GM12891 (cell line): ENCODE measurements around the gene SATB2.

Experiments
- DNase-seq: peaks from one replicate; pipeline ENCODE4 v3.0.0; 2011; ENCODE audit warnings: low spot score; ENCODE audit not compliant: insufficient read length
- FAIRE-seq: peaks from 2 replicates; lab custom pipeline; 2011; peaks lifted over from hg19 to GRCh38; lab: Jason Lieb, UNC
- PAX5 ChIP-seq: IDR thresholded peaks from 2 replicates; pipeline ENCODE4 v1.6.1; 2011; ENCODE audit warnings: low read length, moderate library complexity, mild to moderate bottlenecking; ENCODE audit not compliant: insufficient read depth, severe bottlenecking
- POLR2A ChIP-seq: IDR thresholded peaks from 2 replicates; pipeline ENCODE4 v1.6.1; 2011; ENCODE audit warnings: low read depth, low read length, control low read depth
- POLR2AphosphoS5 ChIP-seq: IDR thresholded peaks from 2 replicates; pipeline ENCODE4 v1.6.1; 2011; ENCODE audit warnings: low read depth, low read length, control low read depth
- POU2F2 ChIP-seq: IDR thresholded peaks from 2 replicates; pipeline ENCODE4 v1.6.1; 2011; ENCODE audit warnings: low read depth, mild to moderate bottlenecking, control low read depth, low read length, moderate library complexity
- SPI1 ChIP-seq: IDR thresholded peaks from 2 replicates; pipeline ENCODE4 v1.6.1; 2011; ENCODE audit warnings: low read depth, low read length, control low read depth
- TAF1 ChIP-seq: IDR thresholded peaks from 2 replicates; pipeline ENCODE4 v1.6.1; 2011; ENCODE audit warnings: low read depth, low read length, control low read depth

SATB2 gene

DNA sequence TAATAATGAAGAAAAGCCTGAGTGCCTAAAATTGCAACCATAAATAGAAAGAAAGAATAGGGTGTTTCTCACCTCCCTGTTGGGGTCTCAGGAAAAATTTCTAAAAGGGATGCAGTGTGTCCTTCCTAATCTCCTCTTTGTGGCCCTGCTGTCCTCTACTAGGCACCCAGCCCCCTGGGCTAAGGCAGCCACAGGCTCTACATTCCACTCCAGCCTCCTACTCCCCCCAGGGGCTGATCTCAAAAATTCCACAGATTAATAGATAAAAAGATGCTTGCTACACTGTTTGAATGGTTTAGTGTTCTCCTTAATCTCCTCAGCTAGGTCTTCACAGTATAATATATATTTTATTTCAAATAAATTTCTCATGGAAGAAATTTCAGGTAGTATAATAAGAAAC lies 17.6 kb downstream of the SATB2 start:
- FAIRE-seq (no peak), DNase-seq (no peak)
- TF ChIP-seq POLR2A (no peak), SPI1 (no peak), POLR2AphosphoS5 (no peak), TAF1 (no peak), PAX5 (no peak), POU2F2 (no peak)

DNA sequence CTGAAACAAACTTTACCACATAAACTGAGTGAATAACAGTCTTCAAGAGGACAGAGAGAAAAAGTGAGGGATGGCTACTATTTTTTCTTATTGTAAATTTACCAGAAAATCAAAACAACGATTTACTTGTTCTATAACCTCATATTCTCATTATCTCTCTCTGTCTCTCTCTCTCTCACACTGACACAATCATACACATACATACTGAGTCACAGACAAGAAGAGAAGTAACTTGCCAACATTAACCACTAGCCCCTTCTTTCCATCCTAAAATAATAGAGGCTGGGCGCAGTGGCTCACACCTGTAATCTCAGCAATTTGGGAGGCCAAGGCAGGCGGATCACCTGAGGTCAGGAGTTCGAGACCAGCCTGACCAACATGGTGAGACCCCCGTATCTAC lies 18.2 kb downstream of the SATB2 start:
- no peak for FAIRE-seq
- TF ChIP-seq PAX5 (no peak), TAF1 (no peak), POU2F2 (no peak), SPI1 (no peak), POLR2A (no peak), POLR2AphosphoS5 (no peak)
- no peak for DNase-seq

DNA sequence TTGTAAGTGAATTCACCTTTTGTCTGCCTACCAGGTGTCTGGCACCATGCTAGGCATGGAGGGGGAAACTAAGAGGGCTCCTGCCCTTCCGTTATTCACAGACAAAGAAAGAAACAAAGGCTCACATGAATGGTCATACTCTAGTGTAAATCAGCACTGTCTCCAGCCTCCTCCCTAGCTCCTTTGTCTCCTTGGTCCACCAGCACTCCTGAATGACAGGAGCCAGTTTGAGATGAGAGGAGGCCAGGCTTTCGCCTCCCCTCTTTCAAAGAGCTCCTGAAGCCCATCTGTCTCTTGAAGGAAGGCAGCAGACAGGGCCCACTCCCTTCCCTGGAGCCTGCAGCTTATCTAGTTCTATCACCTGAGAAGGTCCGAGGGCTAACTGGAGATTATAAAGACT lies 18.7 kb downstream of the SATB2 start:
- FAIRE-seq (no peak), DNase-seq (no peak)
- no peak for TF ChIP-seq PAX5
- no peak for TF ChIP-seq SPI1
- no peak for TF ChIP-seq POU2F2
- no peak for TF ChIP-seq POLR2A
- no peak for TF ChIP-seq TAF1
- no peak for TF ChIP-seq POLR2AphosphoS5

DNA sequence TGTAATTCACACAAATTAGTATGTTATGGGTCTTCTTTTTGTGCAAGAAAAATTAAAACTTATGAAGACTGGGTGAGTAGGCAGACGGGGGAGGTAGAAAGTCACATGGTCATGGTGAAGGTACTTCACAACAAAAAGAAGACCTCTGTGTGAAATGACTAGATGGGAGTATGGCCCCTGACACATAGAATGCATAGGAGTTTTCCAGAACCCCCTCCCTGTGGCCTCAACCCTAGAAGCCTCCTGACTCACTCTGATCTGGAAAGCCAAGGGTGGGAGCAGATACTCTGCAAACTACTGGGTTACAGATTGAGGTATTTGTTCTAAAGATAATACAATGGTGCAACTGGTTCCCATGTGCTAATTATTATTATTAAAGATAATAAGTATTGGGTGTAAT lies 23.2 kb downstream of the SATB2 start:
- DNase-seq, result no peak
- TF ChIP-seq POU2F2, result no peak
- TF ChIP-seq PAX5, result no peak
- no peak for TF ChIP-seq POLR2A
- TF ChIP-seq TAF1, result no peak
- TF ChIP-seq SPI1, result no peak
- TF ChIP-seq POLR2AphosphoS5, result no peak
- FAIRE-seq, result no peak

DNA sequence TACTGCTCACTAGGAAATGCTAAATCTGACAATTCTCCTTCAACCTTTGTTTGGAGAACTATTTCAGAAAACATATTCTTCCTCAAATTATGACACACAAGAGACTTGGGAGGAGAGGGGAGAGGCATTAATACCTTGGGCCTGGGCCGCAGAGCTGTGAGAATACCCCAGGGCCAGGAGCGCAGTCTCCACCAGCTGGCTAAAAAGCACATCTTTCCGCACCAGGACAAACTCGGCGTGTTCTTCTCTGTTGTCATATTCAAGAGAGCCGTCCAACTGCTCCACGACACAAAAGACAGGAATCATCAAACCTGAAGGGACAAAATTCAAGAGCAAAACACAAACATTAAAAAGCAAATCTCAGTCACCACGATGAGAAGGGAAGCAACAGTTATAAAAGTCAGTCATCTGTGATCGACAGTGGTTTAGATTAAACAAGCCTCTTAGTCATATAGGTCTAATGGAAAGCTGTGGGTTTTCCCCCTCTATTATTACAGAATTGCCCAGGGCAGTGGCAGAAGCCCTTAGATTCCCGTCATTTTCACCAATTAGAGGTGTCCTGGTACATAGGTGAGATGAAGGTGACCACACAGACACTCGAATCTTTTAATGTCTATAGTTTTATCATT lies 24.4 kb downstream of the SATB2 start:
- no peak for TF ChIP-seq POU2F2
- TF ChIP-seq PAX5, result no peak
- TF ChIP-seq POLR2A, result no peak
- no peak for TF ChIP-seq TAF1
- DNase-seq, result no peak
- no peak for FAIRE-seq

DNA sequence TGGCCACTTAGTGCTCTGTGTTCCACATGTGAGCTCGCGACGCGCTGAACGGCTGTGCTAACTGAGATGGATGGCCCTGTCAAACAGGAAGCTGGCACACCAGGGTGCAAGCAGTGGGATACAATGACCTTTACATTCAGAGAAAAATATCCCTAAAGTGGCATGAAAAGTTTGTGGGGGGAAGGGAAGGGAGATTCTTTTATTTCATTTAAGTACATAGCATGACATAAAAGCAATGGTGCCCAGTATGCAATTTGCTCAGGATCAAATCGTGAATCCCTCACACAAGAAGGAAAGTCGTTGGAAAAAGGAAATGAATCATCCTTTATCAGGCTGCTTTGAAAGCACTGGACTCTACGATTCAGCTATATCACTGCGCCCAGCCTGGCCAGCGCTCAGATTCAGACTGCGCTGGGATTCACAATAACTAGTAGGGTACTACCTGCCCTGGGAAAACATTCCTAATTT lies 26.0 kb downstream of the SATB2 start:
- TF ChIP-seq SPI1 (no peak), POLR2AphosphoS5 (no peak), PAX5 (no peak), POLR2A (no peak), POU2F2 (no peak), TAF1 (no peak)
- no peak for FAIRE-seq
- no peak for DNase-seq

DNA sequence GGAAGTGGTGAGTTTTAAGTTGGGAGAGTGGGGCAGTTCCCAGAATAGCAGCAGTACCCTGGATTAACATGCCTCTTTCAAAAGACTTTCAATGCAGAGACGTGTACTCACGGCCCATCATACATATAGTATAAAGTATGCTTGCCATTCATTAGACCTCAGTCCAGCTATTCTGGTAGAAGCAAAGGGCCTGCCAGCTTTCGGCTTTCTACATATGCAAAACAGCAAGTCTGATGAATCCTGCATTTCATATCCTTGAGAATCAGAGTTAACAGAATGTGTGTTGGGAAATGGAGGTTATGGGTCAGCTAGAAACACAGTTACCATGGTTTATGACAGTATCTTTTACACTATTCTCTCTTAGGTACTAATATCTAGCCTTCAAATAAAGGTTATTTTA lies 27.5 kb downstream of the SATB2 start:
- no peak for DNase-seq
- no peak for FAIRE-seq
- TF ChIP-seq POU2F2 (no peak), TAF1 (no peak), POLR2AphosphoS5 (no peak), SPI1 (no peak), POLR2A (no peak), PAX5 (no peak)

DNA sequence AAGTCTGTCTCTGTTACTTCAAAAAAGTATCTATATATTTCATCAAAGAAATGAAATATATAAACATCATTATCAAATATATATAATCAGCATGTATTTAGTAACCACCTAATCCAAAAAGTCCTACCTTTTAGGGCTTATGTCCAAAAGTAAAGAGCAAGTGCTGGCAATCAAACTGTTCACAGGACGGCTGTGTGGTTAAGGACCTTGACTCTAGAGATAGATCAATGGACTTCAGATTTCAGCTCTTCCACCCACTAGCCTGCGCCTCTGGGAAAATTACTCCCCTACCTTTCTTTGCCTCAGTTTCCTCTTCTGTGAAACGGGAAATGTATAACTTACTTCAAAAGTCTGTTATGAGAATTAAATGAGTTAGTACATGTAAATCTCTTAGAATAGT lies 29.4 kb downstream of the SATB2 start:
- DNase-seq, result no peak
- TF ChIP-seq SPI1, result no peak
- TF ChIP-seq TAF1, result no peak
- no peak for TF ChIP-seq POU2F2
- TF ChIP-seq PAX5, result no peak
- no peak for FAIRE-seq

DNA sequence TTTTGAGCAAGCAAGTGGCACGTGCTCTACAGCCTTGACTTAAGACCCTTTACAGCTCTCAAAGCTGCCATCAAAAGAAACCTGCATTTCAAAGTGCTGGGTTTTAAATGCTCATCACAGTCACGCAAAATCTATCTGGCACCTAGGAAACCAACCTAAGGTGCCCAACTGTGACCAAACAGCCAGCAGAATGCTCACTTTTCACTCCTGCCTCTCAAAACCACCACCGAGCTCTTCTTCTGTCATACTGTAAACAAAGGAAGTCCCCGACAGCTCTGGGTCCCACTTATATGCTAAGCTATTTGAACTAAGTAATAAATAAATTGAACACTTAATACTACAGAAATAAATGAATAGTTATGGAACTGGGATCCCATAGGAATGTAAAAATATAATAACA lies 33.6 kb downstream of the SATB2 start:
- DNase-seq (no peak), FAIRE-seq (no peak)
- no peak for TF ChIP-seq TAF1
- TF ChIP-seq POLR2AphosphoS5, result no peak
- TF ChIP-seq SPI1, result no peak

DNA sequence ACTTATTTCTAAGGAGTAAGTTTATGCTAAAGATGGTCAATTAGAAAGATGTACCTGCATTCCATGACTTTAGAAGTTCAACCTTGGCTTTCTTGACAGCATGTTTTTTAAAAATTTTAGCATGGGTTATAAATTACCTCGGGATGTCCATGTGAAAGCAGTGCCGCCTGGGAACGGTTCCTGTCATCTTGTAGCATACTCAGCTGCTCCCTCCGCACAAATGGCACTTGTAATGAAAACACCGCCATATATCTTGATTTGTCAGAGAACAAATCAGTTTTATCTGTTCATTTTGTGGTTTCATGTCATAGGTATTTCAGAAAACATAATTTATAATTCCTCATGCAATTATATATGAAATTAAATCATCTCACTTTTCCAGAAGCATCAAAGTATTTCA lies 38.3 kb downstream of the SATB2 start:
- TF ChIP-seq PAX5, result no peak
- TF ChIP-seq POLR2A, result no peak
- no peak for TF ChIP-seq SPI1
- no peak for TF ChIP-seq POLR2AphosphoS5
- TF ChIP-seq TAF1, result no peak
- TF ChIP-seq POU2F2, result no peak
- no peak for FAIRE-seq
- no peak for DNase-seq
